DOHH2 (cell line): Measurements from ENCODE around the gene ANKRD33B.

ENCODE experiments used
- H3F3A ChIP-seq: fragments of 200-600 bp; sonication (generic), shearing (Covaris generic); 2 replicates; pipeline ENCODE4 v1.6.0; 2016; ENCODE audit warnings: antibody characterized with exemption, mild to moderate bottlenecking; ENCODE audit not compliant: control insufficient read depth, insufficient read depth
- H3K27ac ChIP-seq: fragments of 200-600 bp; sonication (generic); 2 replicates; pipeline ENCODE4 v1.5.1; 2014; ENCODE audit warnings: low read depth, mild to moderate bottlenecking, low read length, moderate library complexity
- H3K27me3 ChIP-seq: fragments of 200-600 bp; sonication (generic); 2 replicates; pipeline ENCODE4 v1.6.1; 2014; ENCODE audit warnings: mild to moderate bottlenecking, low read length, mixed read lengths; ENCODE audit not compliant: control insufficient read depth
- H3K36me3 ChIP-seq: fragments of 200-600 bp; sonication (generic); 2 replicates; pipeline ENCODE4 v1.6.1; 2014; ENCODE audit warnings: mild to moderate bottlenecking, low read length, moderate library complexity, mixed read lengths; ENCODE audit not compliant: control insufficient read depth
- H3K4me1 ChIP-seq: fragments of 200-600 bp; sonication (generic); 2 replicates; pipeline ENCODE4 v1.6.1; 2014; ENCODE audit warnings: mild to moderate bottlenecking, low read length, mixed read lengths; ENCODE audit not compliant: control insufficient read depth
- H3K4me2 ChIP-seq: fragments of 200-600 bp; sonication (generic); 2 replicates; pipeline ENCODE4 v1.6.0; 2014; ENCODE audit warnings: mild to moderate bottlenecking, low read length, moderate library complexity
- H3K4me3 ChIP-seq: fragments of 200-600 bp; sonication (generic); 2 replicates; pipeline ENCODE4 v1.5.1; 2014; ENCODE audit warnings: mild to moderate bottlenecking, low read length, mixed read lengths
- H3K79me2 ChIP-seq: fragments of 200-600 bp; sonication (generic); 2 replicates; pipeline ENCODE4 v1.6.1; 2014; ENCODE audit warnings: mild to moderate bottlenecking, low read length, mixed read lengths; ENCODE audit not compliant: control insufficient read depth
- H3K9me2 ChIP-seq: fragments of 200-600 bp; sonication (generic); replicated peaks from 2 replicates; pipeline ENCODE4 v1.6.1; 2014; ENCODE audit warnings: mild to moderate bottlenecking, low read length, mixed read lengths; ENCODE audit not compliant: control insufficient read depth
- H3K9me3 ChIP-seq: fragments of 200-600 bp; sonication (generic); 2 replicates; pipeline ENCODE4 v1.6.1; 2014; ENCODE audit warnings: antibody characterized with exemption, low read length, mixed read lengths; ENCODE audit not compliant: control insufficient read depth, insufficient read depth
- H4K20me1 ChIP-seq: fragments of 200-600 bp; sonication (generic); 2 replicates; pipeline ENCODE4 v1.6.0; 2014; ENCODE audit warnings: low read depth, mild to moderate bottlenecking, antibody characterized with exemption, low read length, moderate library complexity; ENCODE audit not compliant: control insufficient read depth, insufficient read depth
- EZH2phosphoT487 ChIP-seq: fragments of 200-600 bp; sonication (generic); IDR thresholded peaks from 2 replicates; pipeline ENCODE4 v1.6.1; 2017; ENCODE audit warnings: borderline replicate concordance, mild to moderate bottlenecking, antibody characterized with exemption, low read length, moderate library complexity, mixed read lengths
- TF ChIP-seq, protein P1 (sequence below): fragments of 200-600 bp; sonication (generic); IDR thresholded peaks from one replicate; pipeline ENCODE4 v1.5.1; 2014; ENCODE audit warnings: antibody characterized with exemption, mild to moderate bottlenecking, low read depth, low read length; ENCODE audit not compliant: poor library complexity, severe bottlenecking

ANKRD33B gene

DNA sequence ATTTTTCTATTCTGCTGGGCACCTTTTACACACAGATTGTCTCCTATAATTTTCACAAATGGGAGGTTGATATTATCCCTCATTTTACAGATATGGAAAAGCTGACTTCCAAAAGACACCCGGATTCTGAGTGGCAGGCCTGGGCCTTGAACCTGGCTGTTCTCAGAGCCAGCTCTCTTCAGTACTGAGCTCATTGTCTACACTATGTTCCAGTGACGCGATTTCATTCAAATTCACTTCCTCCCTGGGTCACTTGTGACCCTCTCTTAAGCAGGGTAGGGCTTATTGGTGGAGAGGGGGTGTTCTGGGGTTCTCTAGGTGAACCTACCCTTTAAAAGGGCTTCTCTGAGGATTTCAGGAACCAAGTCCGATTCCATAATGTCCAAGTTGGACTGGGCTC, 70.2 kb downstream of the ANKRD33B start:
- Histone ChIP-seq H3K27me3 (peaks cover 4% of the 10 kb centered on the region; the same call in 1 of the 2 replicates), H3K79me2 (no peaks in the 10 kb centered on the region), H3K9me3 (peaks cover 9% of the 10 kb centered on the region; the same call in 1 of the 2 replicates), H3K4me1 (peaks cover 65% of the 10 kb centered on the region), H3K36me3 (no peaks in the 10 kb centered on the region), H3K4me3 (peak overlapping the region; percentile 60), H3K4me2 (peak overlapping the region; percentile 82), H3K27ac (peak overlapping the region; percentile 62), H4K20me1 (no peaks in the 10 kb centered on the region), H3K9me2 (no peaks in the 10 kb centered on the region), H3F3A (peaks cover 34% of the 10 kb centered on the region)
- no peak for TF ChIP-seq EZH2phosphoT487
- TF ChIP-seq, protein P1, sequence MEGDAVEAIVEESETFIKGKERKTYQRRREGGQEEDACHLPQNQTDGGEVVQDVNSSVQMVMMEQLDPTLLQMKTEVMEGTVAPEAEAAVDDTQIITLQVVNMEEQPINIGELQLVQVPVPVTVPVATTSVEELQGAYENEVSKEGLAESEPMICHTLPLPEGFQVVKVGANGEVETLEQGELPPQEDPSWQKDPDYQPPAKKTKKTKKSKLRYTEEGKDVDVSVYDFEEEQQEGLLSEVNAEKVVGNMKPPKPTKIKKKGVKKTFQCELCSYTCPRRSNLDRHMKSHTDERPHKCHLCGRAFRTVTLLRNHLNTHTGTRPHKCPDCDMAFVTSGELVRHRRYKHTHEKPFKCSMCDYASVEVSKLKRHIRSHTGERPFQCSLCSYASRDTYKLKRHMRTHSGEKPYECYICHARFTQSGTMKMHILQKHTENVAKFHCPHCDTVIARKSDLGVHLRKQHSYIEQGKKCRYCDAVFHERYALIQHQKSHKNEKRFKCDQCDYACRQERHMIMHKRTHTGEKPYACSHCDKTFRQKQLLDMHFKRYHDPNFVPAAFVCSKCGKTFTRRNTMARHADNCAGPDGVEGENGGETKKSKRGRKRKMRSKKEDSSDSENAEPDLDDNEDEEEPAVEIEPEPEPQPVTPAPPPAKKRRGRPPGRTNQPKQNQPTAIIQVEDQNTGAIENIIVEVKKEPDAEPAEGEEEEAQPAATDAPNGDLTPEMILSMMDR: no peak

- H3K79me2 ChIP-seq: no peaks in the 10 kb centered on the region
- H3K4me1 ChIP-seq: peaks cover 65% of the 10 kb centered on the region
- H3F3A ChIP-seq: peaks cover 34% of the 10 kb centered on the region
- TF ChIP-seq, protein P1: no peak
- TF ChIP-seq EZH2phosphoT487: no peak
- H3K27ac ChIP-seq: peak overlapping the region; percentile 62
- H3K4me2 ChIP-seq: peak overlapping the region; percentile 82
- H3K27me3 ChIP-seq: no peaks in the 10 kb centered on the region
- no peaks in the 10 kb centered on the region for H3K36me3 ChIP-seq
- no peaks in the 10 kb centered on the region for H4K20me1 ChIP-seq
- peak overlapping the region; percentile 60 for H3K4me3 ChIP-seq
- peaks cover 9% of the 10 kb centered on the region; the same call in 1 of the 2 replicates for H3K9me3 ChIP-seq
- H3K9me2 ChIP-seq: no peaks in the 10 kb centered on the region
Observed at GRCh38 chr5:10634562-10634961, 70.7 kb downstream of the ANKRD33B start.

DNA sequence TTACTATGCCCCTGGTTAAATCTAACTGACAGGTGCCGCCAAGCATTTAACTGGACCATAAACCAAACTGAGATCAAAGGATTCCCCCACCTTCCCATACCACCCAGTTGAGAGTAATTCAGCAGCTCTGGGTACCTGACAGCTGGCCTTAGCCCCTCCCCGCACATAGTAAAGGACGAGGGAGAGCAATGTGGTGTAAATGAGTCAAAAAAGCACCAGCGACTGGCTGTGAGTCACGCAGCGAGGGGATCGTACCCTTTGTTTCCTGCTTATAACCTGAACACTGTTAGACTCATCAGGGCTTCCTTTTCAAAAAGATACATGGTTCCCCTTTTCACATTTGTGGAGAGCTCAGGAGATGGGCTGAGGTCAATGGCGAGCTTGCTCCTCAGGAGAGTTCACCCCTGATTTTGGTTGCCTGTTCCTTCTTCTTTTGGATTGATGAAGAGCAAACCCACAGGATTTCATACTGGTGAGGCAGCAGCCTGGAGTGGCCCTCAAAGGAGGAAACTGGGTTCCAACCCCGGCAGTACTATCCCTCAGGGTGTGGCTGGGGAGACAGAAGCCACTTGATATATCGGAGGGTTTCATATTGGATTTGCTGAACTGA, 71.5 kb downstream of the ANKRD33B start:
- Histone ChIP-seq H3F3A (peaks cover 37% of the 10 kb centered on the region), H3K27ac (peak overlapping the region; percentile 55), H3K4me3 (peak overlapping the region; percentile 43), H3K4me2 (peak overlapping the region; percentile 82), H3K9me2 (no peaks in the 10 kb centered on the region), H3K9me3 (peaks cover 6% of the 10 kb centered on the region; the same call in 1 of the 2 replicates), H3K27me3 (no peaks in the 10 kb centered on the region), H3K36me3 (no peaks in the 10 kb centered on the region), H3K4me1 (peaks cover 62% of the 10 kb centered on the region), H4K20me1 (no peaks in the 10 kb centered on the region), H3K79me2 (no peaks in the 10 kb centered on the region)
- TF ChIP-seq, protein P1: no peak
- no peak for TF ChIP-seq EZH2phosphoT487
